ENCODE measurements around the gene ST6GALNAC4.

The ST6GALNAC4 gene

DNA sequence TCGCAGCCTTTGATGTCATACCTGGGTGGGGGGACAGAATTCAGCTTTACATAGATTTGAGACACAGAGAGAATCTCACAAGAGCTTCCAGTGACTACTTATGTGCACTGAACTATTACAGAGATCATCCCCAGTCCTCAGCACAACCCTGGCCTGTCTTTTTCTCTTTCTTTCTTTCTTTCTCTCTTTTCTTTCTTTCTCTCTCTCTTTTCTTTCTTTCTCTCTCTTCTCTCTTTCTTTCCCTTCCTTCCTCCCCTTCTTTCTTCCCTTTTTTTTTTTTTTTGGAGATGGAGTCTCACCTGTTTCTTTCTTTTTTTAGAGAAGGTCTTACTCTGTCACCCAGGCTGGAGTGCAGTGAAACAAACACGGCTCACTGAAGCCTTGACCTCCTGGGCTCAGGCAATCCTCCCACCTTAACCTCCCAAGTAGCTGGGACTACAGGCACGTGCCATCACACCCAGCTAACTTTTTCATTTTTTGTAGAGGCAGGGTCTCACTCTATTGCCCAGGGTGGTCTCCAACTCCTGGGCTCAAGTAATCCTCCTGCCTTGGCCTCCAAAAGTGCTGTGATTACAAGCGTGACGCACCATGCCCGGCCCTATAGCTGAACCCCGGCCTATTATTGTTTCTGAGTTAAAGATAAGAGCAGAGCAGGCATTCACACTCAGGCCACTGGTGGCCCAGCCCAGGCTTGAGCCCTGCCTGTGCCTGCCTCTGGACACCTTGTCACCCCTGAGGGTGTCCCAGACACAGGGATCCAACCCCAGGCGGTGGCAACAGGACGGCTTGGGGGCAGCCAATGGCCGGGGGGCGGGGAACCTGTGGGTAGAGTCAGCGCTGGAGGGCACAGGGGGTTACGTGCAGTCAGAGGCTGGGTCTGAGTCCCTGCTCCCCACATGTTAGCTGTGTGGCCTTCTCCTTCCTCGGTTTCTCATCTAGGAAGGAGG is 9.4 kb upstream of the ST6GALNAC4 start:
- Histone ChIP-seq H3K4me2 (ENCODE audit: insufficient read depth, low read length, poor library complexity, severe bottlenecking) (peak overlapping the region; percentile 88), H3K79me1 (ENCODE audit: low read depth, low read length) (no peaks in the 10 kb centered on the region), H4K8ac (ENCODE audit: low read depth, low read length) (no peak overlapping the region), H3K36me3 (replicated peaks in 1 of 2; ENCODE audit: control insufficient read depth in 2 of 2, insufficient read depth in 2 of 2, low read length in 2 of 2) (no peaks in the 10 kb centered on the region), H3K18ac (ENCODE audit: low read length) (no peak overlapping the region), H2AK5ac (ENCODE audit: low read depth, low read length) (no peak overlapping the region), H2BK15ac (ENCODE audit: low read length) (no peak overlapping the region), H3K4ac (ENCODE audit: low read length) (no peak overlapping the region), H3K14ac (ENCODE audit: low read length) (no peak overlapping the region), H3K27me3 (ENCODE audit: control insufficient read depth in 3 of 3, insufficient read depth in 3 of 3, low read depth in 1 of 3, low read length in 3 of 3) (peaks cover 2 to 73% (median 42%) of the 10 kb centered on the region in 3 experiments), H3K27ac (replicated peaks; ENCODE audit: low read length) (no peak overlapping the region), H4K91ac (ENCODE audit: low read depth, low read length, poor library complexity) (no peak overlapping the region), H3K23ac (ENCODE audit: low read depth, low read length, poor library complexity) (no peak overlapping the region), H3K9me3 (replicated peaks in 1 of 2; ENCODE audit: control insufficient read depth in 2 of 2, insufficient read depth in 1 of 2, low read depth in 1 of 2, low read length in 2 of 2) (no peaks in the 10 kb centered on the region), H2BK12ac (ENCODE audit: low read length) (no peak overlapping the region), H2BK5ac (ENCODE audit: low read length) (no peak overlapping the region), H3K9ac (ENCODE audit: low read depth, low read length, poor library complexity) (peak overlapping the region; percentile 32), H3K4me3 (ENCODE audit: low read length in 2 of 2) (peak overlapping the region in 1 of 2 donors; percentile 68), H3K4me1 (ENCODE audit: control insufficient read depth in 2 of 2, insufficient read depth in 1 of 2, low read depth in 1 of 2, low read length in 2 of 2) (peaks cover 10 to 18% of the 10 kb centered on the region in 2 donors), H2BK120ac (ENCODE audit: low read depth, low read length) (no peak overlapping the region), H2AFZ (ENCODE audit: low read length) (peak overlapping the region; percentile 81)
- no CpG with 5 or more reads among the region's 14 CpGs for WGBS, 2 donors (ENCODE audit: extremely low coverage in 2 of 2, insufficient read length in 2 of 2, insufficient replicate concordance in 1 of 2)
- DNase-seq (ENCODE audit: low spot score), result no peak

DNA sequence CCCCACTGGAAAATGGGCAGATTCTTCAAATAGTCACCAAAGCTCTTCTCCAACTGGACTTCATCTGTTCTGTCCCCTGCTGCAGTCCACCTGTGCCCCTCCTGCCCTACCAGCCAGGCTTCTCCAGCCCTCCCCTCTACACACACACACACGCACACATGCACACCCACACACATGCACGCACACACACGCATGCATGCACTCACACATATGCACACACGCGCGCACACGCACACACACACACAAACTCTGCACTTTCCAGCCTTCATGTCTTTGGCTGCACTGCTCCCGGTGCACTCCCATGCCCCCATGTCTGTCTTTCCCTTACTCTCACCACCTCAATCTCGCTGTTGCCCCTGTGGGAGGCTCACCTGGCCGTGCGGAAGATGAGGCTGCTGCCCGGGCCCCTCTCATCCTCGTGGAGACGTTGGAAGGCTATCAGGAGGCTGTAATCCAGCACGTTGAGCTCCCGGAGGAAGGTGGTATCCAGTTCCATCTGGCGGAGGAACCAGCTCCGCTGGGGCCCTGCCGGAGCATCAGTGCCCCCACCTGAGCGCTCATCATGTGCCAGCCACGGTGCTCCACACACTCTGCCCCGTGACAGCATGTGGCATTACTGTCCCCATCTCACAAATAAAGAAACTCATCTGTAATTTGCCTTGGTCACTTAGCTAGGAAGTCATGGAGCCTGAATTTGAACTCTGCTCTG is 8.0 kb upstream of the ST6GALNAC4 start:
- Histone ChIP-seq H3K9me3 (replicated peaks in 1 of 2; ENCODE audit: control insufficient read depth in 2 of 2, insufficient read depth in 1 of 2, low read depth in 1 of 2, low read length in 2 of 2) (no peaks in the 10 kb centered on the region), H2AFZ (ENCODE audit: low read length) (no peak overlapping the region), H3K23ac (ENCODE audit: low read depth, low read length, poor library complexity) (peak overlapping the region; percentile 22), H2BK120ac (ENCODE audit: low read depth, low read length) (no peak overlapping the region), H2BK5ac (ENCODE audit: low read length) (no peak overlapping the region), H4K91ac (ENCODE audit: low read depth, low read length, poor library complexity) (no peak overlapping the region), H3K18ac (ENCODE audit: low read length) (peak overlapping the region; percentile 38), H3K79me1 (ENCODE audit: low read depth, low read length) (no peaks in the 10 kb centered on the region), H2BK12ac (ENCODE audit: low read length) (peak overlapping the region; percentile 75), H3K4ac (ENCODE audit: low read length) (peak overlapping the region; percentile 20), H3K4me3 (ENCODE audit: low read length in 2 of 2) (peak overlapping the region in 1 of 2 donors; percentile 46), H3K27me3 (ENCODE audit: control insufficient read depth in 3 of 3, insufficient read depth in 3 of 3, low read depth in 1 of 3, low read length in 3 of 3) (peaks cover 2 to 72% (median 41%) of the 10 kb centered on the region in 3 experiments), H2AK5ac (ENCODE audit: low read depth, low read length) (no peak overlapping the region), H3K14ac (ENCODE audit: low read length) (no peak overlapping the region), H3K9ac (ENCODE audit: low read depth, low read length, poor library complexity) (peak overlapping the region; percentile 63), H3K4me2 (ENCODE audit: insufficient read depth, low read length, poor library complexity, severe bottlenecking) (no peak overlapping the region), H3K36me3 (replicated peaks in 1 of 2; ENCODE audit: control insufficient read depth in 2 of 2, insufficient read depth in 2 of 2, low read length in 2 of 2) (no peaks in the 10 kb centered on the region), H3K4me1 (ENCODE audit: control insufficient read depth in 2 of 2, insufficient read depth in 1 of 2, low read depth in 1 of 2, low read length in 2 of 2) (peaks cover 1 to 12% of the 10 kb centered on the region in 2 donors), H2BK15ac (ENCODE audit: low read length) (peak overlapping the region; percentile 21), H4K8ac (ENCODE audit: low read depth, low read length) (no peak overlapping the region), H3K27ac (replicated peaks; ENCODE audit: low read length) (no peak overlapping the region)
- DNase-seq (ENCODE audit: low spot score), result no peak
- no CpG with 5 or more reads among the region's 22 CpGs for WGBS, 2 donors (ENCODE audit: extremely low coverage in 2 of 2, insufficient read length in 2 of 2, insufficient replicate concordance in 1 of 2)

DNA sequence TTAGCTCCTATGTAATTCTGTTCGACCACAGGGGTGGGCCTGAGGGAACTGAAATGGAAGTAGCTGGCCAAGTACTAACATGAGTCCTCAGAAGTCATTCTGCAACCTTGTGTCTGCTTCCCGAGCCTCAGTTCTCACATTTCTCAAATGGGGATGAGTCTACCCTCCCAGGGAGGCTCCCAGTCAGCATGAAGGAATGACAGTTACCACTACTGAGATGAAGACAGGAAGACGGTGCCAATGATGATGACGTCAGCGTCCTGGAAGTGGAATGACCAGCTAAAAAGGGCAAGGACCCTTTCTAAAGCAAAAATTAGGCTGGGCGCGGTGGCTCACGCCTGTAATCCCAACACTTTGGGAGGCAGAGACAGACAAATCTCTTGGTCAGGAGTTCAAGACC is 6.9 kb upstream of the ST6GALNAC4 start:
- H2AK5ac ChIP-seq (ENCODE audit: low read depth, low read length), result no peak overlapping the region
- no peak overlapping the region for H3K9ac ChIP-seq (ENCODE audit: low read depth, low read length, poor library complexity)
- no peak overlapping the region for H2BK5ac ChIP-seq (ENCODE audit: low read length)
- no peak overlapping the region for H2BK120ac ChIP-seq (ENCODE audit: low read depth, low read length)
- no peak overlapping the region for H2BK12ac ChIP-seq (ENCODE audit: low read length)
- no peak overlapping the region for H3K4me3 ChIP-seq (ENCODE audit: low read length in 2 of 2)
- H3K79me1 ChIP-seq (ENCODE audit: low read depth, low read length), result no peaks in the 10 kb centered on the region
- H3K9me3 ChIP-seq (replicated peaks in 1 of 2; ENCODE audit: control insufficient read depth in 2 of 2, insufficient read depth in 1 of 2, low read depth in 1 of 2, low read length in 2 of 2), result no peaks in the 10 kb centered on the region
- no peak overlapping the region for H3K27ac ChIP-seq (replicated peaks; ENCODE audit: low read length)
- peaks cover 0 to 12% of the 10 kb centered on the region in 2 donors for H3K4me1 ChIP-seq (ENCODE audit: control insufficient read depth in 2 of 2, insufficient read depth in 1 of 2, low read depth in 1 of 2, low read length in 2 of 2)
- H3K4ac ChIP-seq (ENCODE audit: low read length), result no peak overlapping the region
- no peak overlapping the region for H3K4me2 ChIP-seq (ENCODE audit: insufficient read depth, low read length, poor library complexity, severe bottlenecking)
- no peak overlapping the region for H4K8ac ChIP-seq (ENCODE audit: low read depth, low read length)
- H3K18ac ChIP-seq (ENCODE audit: low read length), result no peak overlapping the region
- WGBS, 2 donors (ENCODE audit: extremely low coverage in 2 of 2, insufficient read length in 2 of 2, insufficient replicate concordance in 1 of 2), result no CpG with 5 or more reads among the region's 8 CpGs
- H3K14ac ChIP-seq (ENCODE audit: low read length), result no peak overlapping the region
- H3K27me3 ChIP-seq (ENCODE audit: control insufficient read depth in 3 of 3, insufficient read depth in 3 of 3, low read depth in 1 of 3, low read length in 3 of 3), result peaks cover 2 to 65% (median 32%) of the 10 kb centered on the region in 3 experiments
- no peak overlapping the region for H2BK15ac ChIP-seq (ENCODE audit: low read length)
- H3K36me3 ChIP-seq (replicated peaks in 1 of 2; ENCODE audit: control insufficient read depth in 2 of 2, insufficient read depth in 2 of 2, low read length in 2 of 2), result no peaks in the 10 kb centered on the region
- H4K91ac ChIP-seq (ENCODE audit: low read depth, low read length, poor library complexity), result no peak overlapping the region
- no peak overlapping the region for H3K23ac ChIP-seq (ENCODE audit: low read depth, low read length, poor library complexity)
- no peak for DNase-seq (ENCODE audit: low spot score)
- no peak overlapping the region for H2AFZ ChIP-seq (ENCODE audit: low read length)

DNA sequence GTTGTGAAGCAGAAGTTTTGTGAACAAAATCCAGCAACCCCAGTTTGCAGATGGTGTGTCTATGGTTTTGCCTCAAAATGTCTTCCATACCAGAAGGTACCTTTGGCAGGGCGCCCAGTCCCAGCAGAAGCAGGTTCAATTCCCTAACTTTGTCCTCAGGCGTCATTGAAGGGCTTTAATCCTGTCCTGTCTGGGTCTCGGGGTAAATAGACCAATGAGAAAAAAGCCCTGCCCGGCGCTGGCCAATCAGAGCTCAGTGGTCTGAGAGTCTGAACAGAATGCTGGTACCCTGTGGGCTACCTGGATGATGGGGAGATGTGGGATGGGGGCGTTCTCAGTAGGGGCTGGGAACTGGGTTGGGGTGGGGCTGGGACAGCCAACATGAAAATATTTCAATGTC is 6.2 kb upstream of the ST6GALNAC4 start:
- Histone ChIP-seq H2AK5ac (ENCODE audit: low read depth, low read length) (no peak overlapping the region), H3K79me1 (ENCODE audit: low read depth, low read length) (no peaks in the 10 kb centered on the region), H3K23ac (ENCODE audit: low read depth, low read length, poor library complexity) (no peak overlapping the region), H2BK15ac (ENCODE audit: low read length) (peak overlapping the region; percentile 20), H3K36me3 (replicated peaks in 1 of 2; ENCODE audit: control insufficient read depth in 2 of 2, insufficient read depth in 2 of 2, low read length in 2 of 2) (no peaks in the 10 kb centered on the region), H2BK5ac (ENCODE audit: low read length) (no peak overlapping the region), H3K4ac (ENCODE audit: low read length) (no peak overlapping the region), H3K9ac (ENCODE audit: low read depth, low read length, poor library complexity) (peak overlapping the region; percentile 61), H4K91ac (ENCODE audit: low read depth, low read length, poor library complexity) (no peak overlapping the region), H3K27me3 (ENCODE audit: control insufficient read depth in 3 of 3, insufficient read depth in 3 of 3, low read depth in 1 of 3, low read length in 3 of 3) (peaks cover 2 to 57% (median 26%) of the 10 kb centered on the region in 3 experiments), H2AFZ (ENCODE audit: low read length) (no peak overlapping the region), H3K14ac (ENCODE audit: low read length) (no peak overlapping the region), H2BK12ac (ENCODE audit: low read length) (no peak overlapping the region), H3K4me1 (ENCODE audit: control insufficient read depth in 2 of 2, insufficient read depth in 1 of 2, low read depth in 1 of 2, low read length in 2 of 2) (peaks cover 0 to 12% of the 10 kb centered on the region in 2 donors), H4K8ac (ENCODE audit: low read depth, low read length) (no peak overlapping the region), H3K4me3 (ENCODE audit: low read length in 2 of 2) (no peak overlapping the region), H2BK120ac (ENCODE audit: low read depth, low read length) (no peak overlapping the region), H3K27ac (replicated peaks; ENCODE audit: low read length) (no peak overlapping the region), H3K4me2 (ENCODE audit: insufficient read depth, low read length, poor library complexity, severe bottlenecking) (no peak overlapping the region), H3K9me3 (replicated peaks in 1 of 2; ENCODE audit: control insufficient read depth in 2 of 2, insufficient read depth in 1 of 2, low read depth in 1 of 2, low read length in 2 of 2) (no peaks in the 10 kb centered on the region), H3K18ac (ENCODE audit: low read length) (no peak overlapping the region)
- WGBS, 2 donors (ENCODE audit: extremely low coverage in 2 of 2, insufficient read length in 2 of 2, insufficient replicate concordance in 1 of 2), result no CpG with 5 or more reads among the region's 6 CpGs
- no peak for DNase-seq (ENCODE audit: low spot score)
